ENCODE results near the gene PPM1N. TPM values are rescaled to one million over a fixed set of nuclear protein-coding genes. Genes with fewer than 3 reads are reported as not detected.

Gene PPM1N
- total and polyA plus RNA-seq, 4 donors, result 0.79 to 2.1 (median 1.6) TPM

GRCh38 chr19:45499196-45500180 is 1.2 kb downstream of the PPM1N start:
- DNase-seq (ENCODE audit: low read depth in 4 of 6, low spot score in 6 of 6), result peak in 2 of 6 donors; percentile 38 to 41
- H3K36me3 ChIP-seq (ENCODE audit: control insufficient read depth, insufficient read depth, low read length), result peaks cover 4% of the 10 kb centered on the region
- H3K4me3 ChIP-seq (ENCODE audit: low read depth, low read length), result no peak overlapping the region
- H3K27ac ChIP-seq (ENCODE audit: low read depth, low read length), result no peak overlapping the region
- H3K9me3 ChIP-seq (ENCODE audit: control insufficient read depth, insufficient read depth, low read length), result no peaks in the 10 kb centered on the region
- H3K4me1 ChIP-seq (ENCODE audit: control insufficient read depth, insufficient read depth, low read length), result peaks cover 33% of the 10 kb centered on the region
- peaks cover 38% of the 10 kb centered on the region for H3K27me3 ChIP-seq (ENCODE audit: control insufficient read depth, insufficient read depth, low read length)
- 8% methylated on average over 37 of the region's 37 CpGs for WGBS (ENCODE audit: insufficient coverage)

GRCh38 chr19:45500918-45501729 is 2.9 kb downstream of the PPM1N start:
- peaks cover 38% of the 10 kb centered on the region for H3K27me3 ChIP-seq (ENCODE audit: control insufficient read depth, insufficient read depth, low read length)

GRCh38 chr19:45501730-45502014 is 3.4 kb downstream of the PPM1N start:
- DNase-seq (ENCODE audit: low read depth in 4 of 6, low spot score in 6 of 6), result no peak
- H3K27me3 ChIP-seq (ENCODE audit: control insufficient read depth, insufficient read depth, low read length), result peaks cover 38% of the 10 kb centered on the region
- H3K36me3 ChIP-seq (ENCODE audit: control insufficient read depth, insufficient read depth, low read length), result no peaks in the 10 kb centered on the region
- no peaks in the 10 kb centered on the region for H3K9me3 ChIP-seq (ENCODE audit: control insufficient read depth, insufficient read depth, low read length)
- WGBS (ENCODE audit: insufficient coverage), result 55% methylated on average over 1 of the region's 2 CpGs
- no peak overlapping the region for H3K4me3 ChIP-seq (ENCODE audit: low read depth, low read length)
- peaks cover 32% of the 10 kb centered on the region for H3K4me1 ChIP-seq (ENCODE audit: control insufficient read depth, insufficient read depth, low read length)
- no peak overlapping the region for H3K27ac ChIP-seq (ENCODE audit: low read depth, low read length)

More at GRCh38 chr19:45500918-45501729, 2.9 kb downstream of the PPM1N start:
- H3K4me3 ChIP-seq (ENCODE audit: low read depth, low read length), result no peak overlapping the region
- no peak overlapping the region for H3K27ac ChIP-seq (ENCODE audit: low read depth, low read length)
- WGBS (ENCODE audit: insufficient coverage), result 49% methylated on average over 8 of the region's 8 CpGs
- H3K9me3 ChIP-seq (ENCODE audit: control insufficient read depth, insufficient read depth, low read length), result no peaks in the 10 kb centered on the region
- DNase-seq (ENCODE audit: low read depth in 4 of 6, low spot score in 6 of 6), result no peak
- H3K36me3 ChIP-seq (ENCODE audit: control insufficient read depth, insufficient read depth, low read length), result no peaks in the 10 kb centered on the region
- peaks cover 33% of the 10 kb centered on the region for H3K4me1 ChIP-seq (ENCODE audit: control insufficient read depth, insufficient read depth, low read length)

- Histone ChIP-seq H3K4me3 (ENCODE audit: low read depth, low read length) (no peak overlapping the region), H3K27ac (ENCODE audit: low read depth, low read length) (no peak overlapping the region), H3K27me3 (ENCODE audit: control insufficient read depth, insufficient read depth, low read length) (peaks cover 38% of the 10 kb centered on the region), H3K36me3 (ENCODE audit: control insufficient read depth, insufficient read depth, low read length) (no peaks in the 10 kb centered on the region), H3K9me3 (ENCODE audit: control insufficient read depth, insufficient read depth, low read length) (no peaks in the 10 kb centered on the region), H3K4me1 (ENCODE audit: control insufficient read depth, insufficient read depth, low read length) (peaks cover 30% of the 10 kb centered on the region)
- no peak for DNase-seq (ENCODE audit: low read depth in 4 of 6, low spot score in 6 of 6)
- 92% methylated on average over 2 of the region's 5 CpGs for WGBS (ENCODE audit: insufficient coverage)
Measured at GRCh38 chr19:45502111-45502510, 3.9 kb downstream of the PPM1N start.

- no peaks in the 10 kb centered on the region for H3K36me3 ChIP-seq (ENCODE audit: control insufficient read depth, insufficient read depth, low read length)
- H3K27ac ChIP-seq (ENCODE audit: low read depth, low read length), result no peak overlapping the region
- H3K4me3 ChIP-seq (ENCODE audit: low read depth, low read length), result no peak overlapping the region
- peaks cover 25% of the 10 kb centered on the region for H3K27me3 ChIP-seq (ENCODE audit: control insufficient read depth, insufficient read depth, low read length)
- DNase-seq (ENCODE audit: low read depth in 4 of 6, low spot score in 6 of 6), result no peak
- no CpG with 5 or more reads among the region's 9 CpGs for WGBS (ENCODE audit: insufficient coverage)
- H3K9me3 ChIP-seq (ENCODE audit: control insufficient read depth, insufficient read depth, low read length), result no peaks in the 10 kb centered on the region
- peaks cover 26% of the 10 kb centered on the region for H3K4me1 ChIP-seq (ENCODE audit: control insufficient read depth, insufficient read depth, low read length)
Measured at GRCh38 chr19:45503909-45504308, 5.7 kb downstream of the PPM1N start.

GRCh38 chr19:45505151-45505995 is 7.1 kb downstream of the PPM1N start:
- Histone ChIP-seq H3K27me3 (ENCODE audit: control insufficient read depth, insufficient read depth, low read length) (peaks cover 11% of the 10 kb centered on the region), H3K9me3 (ENCODE audit: control insufficient read depth, insufficient read depth, low read length) (no peaks in the 10 kb centered on the region), H3K4me1 (ENCODE audit: control insufficient read depth, insufficient read depth, low read length) (peaks cover 26% of the 10 kb centered on the region), H3K4me3 (ENCODE audit: low read depth, low read length) (no peak overlapping the region), H3K27ac (ENCODE audit: low read depth, low read length) (no peak overlapping the region), H3K36me3 (ENCODE audit: control insufficient read depth, insufficient read depth, low read length) (no peaks in the 10 kb centered on the region)
- WGBS (ENCODE audit: insufficient coverage), result 75% methylated on average over 3 of the region's 8 CpGs
- peak in 1 of 6 donors; percentile 0 for DNase-seq (ENCODE audit: low read depth in 4 of 6, low spot score in 6 of 6)

- Histone ChIP-seq H3K27ac (ENCODE audit: low read depth, low read length) (no peak overlapping the region), H3K27me3 (ENCODE audit: control insufficient read depth, insufficient read depth, low read length) (peaks cover 11% of the 10 kb centered on the region), H3K4me1 (ENCODE audit: control insufficient read depth, insufficient read depth, low read length) (peaks cover 26% of the 10 kb centered on the region), H3K4me3 (ENCODE audit: low read depth, low read length) (peak overlapping the region; percentile 81), H3K36me3 (ENCODE audit: control insufficient read depth, insufficient read depth, low read length) (no peaks in the 10 kb centered on the region), H3K9me3 (ENCODE audit: control insufficient read depth, insufficient read depth, low read length) (no peaks in the 10 kb centered on the region)
- no CpG with 5 or more reads among the region's 5 CpGs for WGBS (ENCODE audit: insufficient coverage)
- no peak for DNase-seq (ENCODE audit: low read depth in 4 of 6, low spot score in 6 of 6)
Measured at GRCh38 chr19:45505996-45506245, 7.7 kb downstream of the PPM1N start.

GRCh38 chr19:45506246-45506988 is 8.2 kb downstream of the PPM1N start:
- peak in 3 of 6 donors; percentile 68 to 95 (median 94) for DNase-seq (ENCODE audit: low read depth in 4 of 6, low spot score in 6 of 6)
- Histone ChIP-seq H3K27ac (ENCODE audit: low read depth, low read length) (peak overlapping the region; percentile 80), H3K36me3 (ENCODE audit: control insufficient read depth, insufficient read depth, low read length) (no peaks in the 10 kb centered on the region), H3K4me3 (ENCODE audit: low read depth, low read length) (peak overlapping the region; percentile 81), H3K27me3 (ENCODE audit: control insufficient read depth, insufficient read depth, low read length) (peaks cover 6% of the 10 kb centered on the region), H3K4me1 (ENCODE audit: control insufficient read depth, insufficient read depth, low read length) (peaks cover 26% of the 10 kb centered on the region), H3K9me3 (ENCODE audit: control insufficient read depth, insufficient read depth, low read length) (no peaks in the 10 kb centered on the region)
- whole genome bisulfite sequencing (ENCODE audit: insufficient coverage), result 6% methylated on average over 21 of the region's 47 CpGs
